Colon (tissue), 2 donors: ENCODE data around the gene YRDC.
"Not testable (repeated sequence)": the region's sequence is repeated elsewhere in the genome, so short reads cannot be mapped to it uniquely, and the experiment has no call there.

Experiments used
- FAIRE-seq: peaks from 2 replicates; lab custom pipeline; 2012; peaks lifted over from hg19 to GRCh38; lab: Jason Lieb, UNC
- donor health status: control.
- donor health status: control.

Gene YRDC

DNA sequence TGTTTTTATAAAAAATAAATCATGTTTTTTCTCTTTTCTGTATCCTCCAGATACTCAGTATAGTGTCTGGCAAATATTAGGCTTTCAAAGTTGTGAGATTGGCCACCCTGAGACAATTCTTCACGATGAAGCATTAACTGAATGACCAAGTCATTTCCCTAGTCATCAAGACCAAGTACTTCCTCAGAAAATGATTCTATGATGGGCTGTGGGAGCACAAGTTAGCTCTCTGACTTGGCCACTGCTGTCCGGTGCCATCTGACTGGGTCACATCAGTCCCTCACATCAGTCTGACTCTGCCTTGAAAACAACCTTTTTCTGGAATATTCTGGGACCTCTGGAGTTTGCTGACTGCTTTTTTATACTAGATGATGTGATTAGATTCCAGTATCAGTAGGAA is 13.5 kb upstream of the YRDC start:
- no peak for FAIRE-seq

DNA sequence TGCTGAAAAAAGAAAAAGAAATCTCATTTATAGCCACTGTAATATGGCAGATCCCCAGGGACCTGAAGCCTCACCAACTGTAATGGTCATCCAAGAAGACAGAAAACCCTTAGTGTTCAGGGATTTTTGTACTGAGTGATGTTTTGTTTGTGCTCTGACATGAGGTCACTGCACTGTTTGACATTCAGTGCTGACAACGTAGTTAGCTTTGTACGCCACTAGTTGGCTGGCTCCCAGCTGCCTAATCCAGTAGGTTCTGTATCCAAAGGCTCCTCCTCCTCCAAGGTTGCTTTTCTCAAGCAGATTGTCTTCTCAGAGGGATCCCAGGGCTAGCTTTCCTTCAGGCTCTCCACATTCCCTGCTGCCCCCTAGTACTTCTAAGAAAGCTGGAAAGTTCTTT is 9.5 kb upstream of the YRDC start:
- no peak for FAIRE-seq

DNA sequence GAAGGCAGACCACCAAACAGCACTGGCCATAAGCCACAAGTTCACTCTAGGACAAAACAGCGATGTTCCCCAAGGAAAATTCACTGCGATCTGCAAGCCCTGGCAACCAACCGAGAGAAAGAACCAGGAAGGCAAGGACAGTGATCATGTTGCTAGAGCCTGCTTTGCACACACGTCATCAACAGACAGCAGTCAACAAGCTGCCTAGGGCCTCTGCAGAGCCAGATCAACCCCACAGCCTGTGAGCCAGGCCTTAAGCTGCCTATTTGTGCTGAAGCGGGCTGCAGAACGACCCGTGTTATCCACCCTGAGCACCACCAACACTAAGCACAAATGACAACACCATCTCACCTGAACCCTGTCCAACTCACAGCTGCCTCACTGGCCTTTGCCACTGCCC is 6.2 kb upstream of the YRDC start:
- FAIRE-seq, result no peak

DNA sequence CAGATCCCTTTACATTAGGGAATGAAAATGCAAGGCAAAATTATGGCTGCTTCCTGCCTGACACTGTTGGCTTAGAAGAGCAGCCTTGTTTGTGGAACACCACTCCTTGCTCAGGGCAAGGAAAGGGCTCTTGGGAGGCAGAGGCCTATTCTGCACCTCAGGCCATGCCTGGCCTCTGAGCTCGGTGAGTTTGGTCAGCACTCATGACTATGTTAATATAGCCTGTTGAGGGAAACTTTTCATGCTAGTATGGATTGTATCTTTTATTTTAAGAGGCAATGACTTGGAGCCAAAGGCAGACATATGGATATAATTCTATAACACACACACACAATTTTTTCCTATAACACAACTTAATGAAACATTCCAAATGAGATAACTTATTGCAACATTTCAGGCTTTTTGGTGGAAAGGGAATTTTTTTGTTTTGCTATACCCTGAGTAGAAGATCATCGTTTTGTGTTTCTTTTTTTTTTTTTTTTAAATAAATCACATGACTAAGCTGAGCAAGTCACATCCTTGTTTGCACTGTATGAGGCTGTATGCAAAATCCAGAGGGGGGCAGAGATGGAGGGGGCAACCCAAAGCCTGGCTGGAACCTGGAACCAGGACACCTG is 5.6 kb upstream of the YRDC start:
- FAIRE-seq, result no peak

DNA sequence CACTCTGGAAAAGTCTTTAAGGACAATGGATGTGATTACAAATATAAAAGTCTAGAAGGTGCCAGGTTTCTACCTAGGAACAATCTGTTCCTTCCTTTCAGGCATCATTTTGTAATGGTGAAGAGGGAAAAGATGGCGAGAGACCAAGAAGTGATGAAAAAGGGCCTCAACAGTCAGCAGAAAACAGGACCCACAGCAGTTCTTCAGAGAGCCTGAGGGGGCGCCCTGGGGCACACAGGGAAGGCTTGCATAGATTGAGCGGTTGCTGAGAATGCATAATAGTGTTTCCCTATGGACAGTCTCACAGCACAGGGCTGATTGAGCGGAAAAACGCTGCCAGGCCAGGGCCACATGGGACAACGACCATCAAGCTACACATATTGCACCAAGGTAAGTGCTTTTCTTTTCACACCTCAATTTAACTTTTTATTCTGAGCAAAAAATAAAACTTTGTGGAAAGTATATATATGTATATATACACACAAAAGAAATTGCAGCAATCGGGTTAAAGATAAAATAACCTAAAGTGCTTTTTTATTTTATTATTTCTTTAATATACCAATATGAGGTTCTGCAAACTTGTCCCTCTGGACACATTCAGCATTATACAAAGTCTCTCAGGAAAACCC is 3.1 kb upstream of the YRDC start:
- no peak for FAIRE-seq

GRCh38 chr1:37809942-37810341 is 1.9 kb upstream of the YRDC start:
- no peak for FAIRE-seq

DNA sequence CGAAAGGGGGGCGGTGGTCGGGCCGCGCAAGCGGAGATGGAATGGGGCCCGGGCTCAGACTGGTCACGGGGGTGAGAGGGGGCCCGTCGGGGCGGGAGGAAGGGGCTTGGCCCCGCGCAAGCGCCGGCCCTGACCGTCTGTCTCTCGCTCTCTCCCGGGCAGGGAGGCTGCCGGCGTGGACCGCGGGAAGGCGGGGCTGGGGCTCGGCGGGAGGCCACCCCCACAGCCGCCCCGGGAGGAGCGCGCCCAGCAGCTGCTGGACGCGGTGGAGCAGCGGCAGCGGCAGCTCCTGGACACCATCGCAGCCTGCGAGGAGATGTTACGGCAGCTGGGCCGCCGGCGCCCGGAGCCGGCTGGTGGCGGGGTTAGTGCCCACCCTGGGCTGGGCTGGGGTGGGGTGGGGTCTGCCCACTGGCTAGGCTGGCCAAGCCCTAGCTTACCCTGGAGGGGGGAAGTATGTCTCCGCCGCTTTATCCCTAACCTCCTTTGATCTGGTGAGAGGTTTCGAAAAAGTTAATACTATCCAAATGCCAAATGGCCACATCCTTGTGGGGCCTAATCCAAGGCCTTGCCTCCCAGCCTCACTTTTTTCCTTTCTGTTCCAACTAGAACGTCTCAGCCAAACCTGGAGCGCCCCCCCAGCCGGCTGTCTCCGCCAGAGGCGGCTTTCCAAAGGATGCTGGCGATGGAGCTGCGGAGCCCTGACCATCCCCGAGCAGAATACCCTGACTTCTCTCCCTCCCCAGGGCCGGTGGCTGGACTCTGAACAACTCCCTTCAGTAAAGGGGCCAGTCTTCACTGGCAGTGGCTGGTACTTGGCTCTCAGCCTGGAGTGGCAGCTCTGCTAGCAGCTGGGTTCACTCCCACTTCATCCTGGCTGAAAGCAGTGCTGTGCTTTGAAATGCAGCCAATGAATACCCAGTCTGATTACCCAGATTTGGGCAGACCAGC is 636 bp upstream of the YRDC start:
- no peak for FAIRE-seq

DNA sequence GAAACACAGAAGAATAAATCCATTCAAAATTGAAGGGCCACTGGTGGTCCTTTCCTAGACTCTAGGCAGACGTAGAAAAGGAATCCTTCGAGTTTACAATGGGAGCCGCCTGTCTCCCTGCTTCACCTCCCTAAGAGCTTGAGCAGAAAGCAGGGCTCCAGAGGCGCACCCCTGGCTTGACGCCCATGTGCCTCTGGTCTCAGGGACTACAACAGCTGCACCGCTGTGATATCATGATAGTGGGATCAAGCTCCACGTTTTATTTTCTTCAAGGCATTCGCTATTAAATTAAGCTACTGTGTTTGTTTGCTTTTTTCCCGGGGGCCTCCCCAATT is 821 bp downstream of the YRDC start:
- FAIRE-seq, result no peak

DNA sequence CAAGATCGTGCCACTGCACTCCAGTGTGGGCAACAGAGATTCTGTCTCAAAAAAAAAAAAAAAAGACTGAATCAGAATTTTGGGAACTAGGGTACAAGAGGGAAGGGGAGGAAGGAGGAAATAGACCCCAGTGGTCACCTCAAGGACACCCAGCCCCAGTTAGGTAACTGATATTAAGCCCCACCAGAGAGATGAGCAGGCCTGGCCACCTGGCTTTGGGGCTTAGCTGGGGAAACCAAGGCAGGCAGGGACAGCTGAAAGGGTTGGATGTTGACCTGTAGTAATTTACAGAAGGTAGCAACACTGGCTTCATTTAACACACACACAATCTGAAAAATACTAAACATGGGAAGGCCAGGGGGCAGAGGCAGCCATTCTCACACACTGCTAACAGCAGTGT is 5.6 kb downstream of the YRDC start:
- no peak for FAIRE-seq

- no peak for FAIRE-seq
These were observed 10.2 kb downstream of the YRDC start for GRCh38 chr1:37797750-37798345.

- FAIRE-seq, result no peak
These were observed 12.5 kb downstream of the YRDC start for GRCh38 chr1:37795340-37796125.

- FAIRE-seq, result no peak
These were observed 13.4 kb downstream of the YRDC start for GRCh38 chr1:37794372-37795339.

GRCh38 chr1:37793773-37794371 is 14.1 kb downstream of the YRDC start, which contains the start of gene MANEAL:
MANEAL (plus strand) TSS chr1:37793847; CDS start chr1:37794183, 336 bp downstream.
- FAIRE-seq, result no peak

GRCh38 chr1:37792943-37793686 is 14.9 kb downstream of the YRDC start:
- no peak for FAIRE-seq

GRCh38 chr1:37782491-37782890 is 25.5 kb downstream of the YRDC start:
- no peak for FAIRE-seq

GRCh38 chr1:37778654-37779053 is 29.4 kb downstream of the YRDC start:
- FAIRE-seq, result no peak

- no peak for FAIRE-seq
These were observed 31.0 kb downstream of the YRDC start for GRCh38 chr1:37776946-37777516.

DNA sequence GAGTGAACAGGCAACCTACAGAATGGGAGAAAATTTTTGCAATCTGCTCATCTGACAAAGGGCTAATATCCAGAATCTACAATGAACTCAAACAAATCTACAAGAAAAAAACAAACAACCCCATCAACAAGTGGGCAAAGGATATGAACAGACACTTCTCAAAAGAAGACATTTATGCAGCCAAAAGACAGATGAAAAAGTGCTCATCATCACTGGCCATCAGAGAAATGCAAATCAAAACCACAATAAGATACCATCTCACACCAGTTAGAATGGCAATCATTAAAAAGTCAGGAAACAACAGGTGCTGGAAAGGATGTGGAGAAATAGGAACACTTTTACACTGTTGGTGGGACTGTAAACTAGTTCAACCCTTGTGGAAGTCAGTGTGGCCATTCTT is 36.6 kb downstream of the YRDC start:
- not testable (repeated sequence) for FAIRE-seq

GRCh38 chr1:37767488-37767887 is 40.5 kb downstream of the YRDC start:
- FAIRE-seq, result no peak
